Nephron progenitor cell (in vitro differentiated cells): ENCODE data around the gene LCP1.

ENCODE experiments used
- DNase-seq: peaks from one replicate; pipeline ENCODE4 v3.0.0; 2021
- H3K27ac Mint-ChIP-seq: 2 replicates; pipeline ENCODE4 v1.8.0; 2021; ENCODE audit warnings: mild to moderate bottlenecking, moderate library complexity, mixed read lengths
- H3K27me3 Mint-ChIP-seq: 2 replicates; pipeline ENCODE4 v1.8.0; 2021; ENCODE audit warnings: mild to moderate bottlenecking, low read depth, mixed read lengths; ENCODE audit not compliant: poor library complexity
- H3K36me3 Mint-ChIP-seq: 2 replicates; pipeline ENCODE4 v1.8.0; 2021; ENCODE audit warnings: low read depth, mixed read lengths
- H3K4me1 Mint-ChIP-seq: 2 replicates; pipeline ENCODE4 v1.8.0; 2021; ENCODE audit warnings: mixed read lengths
- H3K4me3 Mint-ChIP-seq: 2 replicates; pipeline ENCODE4 v1.8.0; 2021; ENCODE audit warnings: mild to moderate bottlenecking, moderate library complexity, mixed read lengths
- H3K9me3 Mint-ChIP-seq: 2 replicates; pipeline ENCODE4 v1.8.0; 2021; ENCODE audit warnings: mild to moderate bottlenecking, moderate library complexity, mixed read lengths
- TF ChIP-seq, protein P1 (sequence below): fragments of 200-600 bp; sonication (generic); IDR thresholded peaks from 2 replicates; pipeline ENCODE4 v1.5.0; 2021; ENCODE audit warnings: antibody characterized with exemption

LCP1 gene

DNA sequence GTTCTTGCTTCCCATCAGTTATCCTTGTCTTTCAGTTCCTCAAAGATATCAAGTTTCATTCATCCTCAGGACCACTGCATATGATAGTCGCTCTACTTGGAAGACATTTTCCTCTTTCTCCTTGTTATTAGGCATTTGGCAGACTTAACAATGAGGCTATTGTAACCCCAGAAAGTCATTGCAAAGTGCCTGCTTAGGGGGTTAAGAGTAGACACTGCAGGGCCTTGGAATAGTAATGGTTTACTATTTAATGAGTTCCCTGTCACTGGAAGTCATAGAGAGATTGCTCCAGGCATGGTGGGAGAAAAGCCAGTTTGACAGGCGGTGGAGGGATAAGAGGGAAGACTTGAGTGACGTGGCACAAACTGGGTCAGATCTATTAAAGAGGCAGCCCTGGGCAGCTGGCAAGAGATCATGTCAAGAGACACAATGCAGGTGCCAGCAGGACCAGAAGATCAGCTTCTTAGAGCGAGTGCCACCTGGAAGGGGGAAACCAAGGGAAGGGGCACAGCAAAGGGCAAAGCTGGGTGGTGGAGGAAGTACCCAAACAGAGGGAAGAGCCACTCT lies 60.3 kb downstream of the LCP1 start:
- no peak for DNase-seq
- Mint-ChIP-seq H3K36me3 (no peaks in the 10 kb centered on the region), H3K4me1 (peaks cover 13% of the 10 kb centered on the region), H3K27ac (no peak overlapping the region), H3K4me3 (no peak overlapping the region), H3K9me3 (no peaks in the 10 kb centered on the region), H3K27me3 (peaks cover 3% of the 10 kb centered on the region)
- TF ChIP-seq, protein P1, sequence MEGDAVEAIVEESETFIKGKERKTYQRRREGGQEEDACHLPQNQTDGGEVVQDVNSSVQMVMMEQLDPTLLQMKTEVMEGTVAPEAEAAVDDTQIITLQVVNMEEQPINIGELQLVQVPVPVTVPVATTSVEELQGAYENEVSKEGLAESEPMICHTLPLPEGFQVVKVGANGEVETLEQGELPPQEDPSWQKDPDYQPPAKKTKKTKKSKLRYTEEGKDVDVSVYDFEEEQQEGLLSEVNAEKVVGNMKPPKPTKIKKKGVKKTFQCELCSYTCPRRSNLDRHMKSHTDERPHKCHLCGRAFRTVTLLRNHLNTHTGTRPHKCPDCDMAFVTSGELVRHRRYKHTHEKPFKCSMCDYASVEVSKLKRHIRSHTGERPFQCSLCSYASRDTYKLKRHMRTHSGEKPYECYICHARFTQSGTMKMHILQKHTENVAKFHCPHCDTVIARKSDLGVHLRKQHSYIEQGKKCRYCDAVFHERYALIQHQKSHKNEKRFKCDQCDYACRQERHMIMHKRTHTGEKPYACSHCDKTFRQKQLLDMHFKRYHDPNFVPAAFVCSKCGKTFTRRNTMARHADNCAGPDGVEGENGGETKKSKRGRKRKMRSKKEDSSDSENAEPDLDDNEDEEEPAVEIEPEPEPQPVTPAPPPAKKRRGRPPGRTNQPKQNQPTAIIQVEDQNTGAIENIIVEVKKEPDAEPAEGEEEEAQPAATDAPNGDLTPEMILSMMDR: no peak

DNA sequence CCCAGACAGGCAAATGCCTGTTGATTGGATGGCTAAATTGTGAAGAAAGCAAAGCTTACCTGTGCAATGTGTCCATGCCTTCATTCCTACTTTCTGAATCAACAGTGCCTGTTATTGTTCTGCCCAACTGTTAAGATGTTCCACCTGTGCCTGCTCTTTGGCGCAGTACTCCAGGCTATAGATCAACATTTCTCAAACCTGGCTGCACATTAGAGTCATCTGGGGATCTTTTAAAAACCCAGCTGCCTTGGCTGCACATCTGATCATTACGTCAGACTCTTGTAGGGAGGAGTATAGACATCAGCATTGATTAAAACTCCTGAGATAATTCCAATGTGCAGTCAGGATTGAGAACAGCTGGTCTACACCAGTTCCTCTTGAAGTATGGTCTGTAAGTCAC lies 60.9 kb downstream of the LCP1 start:
- no peak for DNase-seq
- no peak overlapping the region for H3K27ac Mint-ChIP-seq
- peaks cover 11% of the 10 kb centered on the region for H3K4me1 Mint-ChIP-seq
- no peak overlapping the region for H3K4me3 Mint-ChIP-seq
- no peaks in the 10 kb centered on the region for H3K36me3 Mint-ChIP-seq
- TF ChIP-seq, protein P1: no peak
- peaks cover 3% of the 10 kb centered on the region for H3K27me3 Mint-ChIP-seq
- H3K9me3 Mint-ChIP-seq: no peaks in the 10 kb centered on the region

DNA sequence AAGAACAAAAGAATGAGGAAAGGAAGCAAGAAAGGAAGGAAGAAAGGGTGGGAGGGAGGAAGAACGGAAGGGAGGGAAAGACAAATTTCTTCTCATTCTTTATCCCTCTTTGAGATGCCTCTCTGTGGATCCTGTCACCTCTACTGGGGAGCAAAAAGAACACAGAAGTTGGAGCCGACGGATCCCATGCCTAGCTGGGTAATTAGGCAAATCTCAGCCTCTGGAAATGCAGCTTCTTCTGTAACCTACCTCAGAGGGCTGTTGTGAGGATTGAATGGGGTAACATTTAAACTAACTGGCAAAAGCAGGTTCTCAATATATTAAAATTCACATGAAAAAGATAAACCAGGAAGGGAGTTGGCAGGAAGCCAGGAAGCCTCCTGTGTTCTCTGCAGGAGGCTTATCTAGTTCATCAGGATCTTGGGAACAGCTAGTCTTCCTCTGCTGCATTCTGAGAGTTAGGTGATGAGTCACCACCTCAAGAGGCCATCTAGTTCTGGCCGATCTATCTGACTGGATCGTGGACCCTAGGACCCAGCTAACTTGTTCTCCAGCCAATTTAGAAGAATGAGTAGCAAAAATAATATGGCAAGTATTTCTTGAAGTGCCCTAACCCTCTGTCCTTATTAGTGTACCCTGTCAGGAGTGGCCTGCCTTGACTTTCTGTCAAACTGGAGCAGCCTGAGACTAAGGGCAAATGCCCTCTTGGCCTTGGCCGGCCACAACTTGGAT lies 61.9 kb downstream of the LCP1 start:
- TF ChIP-seq, protein P1: no peak
- no peak for DNase-seq
- Mint-ChIP-seq H3K4me1 (peaks cover 3% of the 10 kb centered on the region), H3K9me3 (no peaks in the 10 kb centered on the region), H3K36me3 (no peaks in the 10 kb centered on the region), H3K27ac (no peak overlapping the region), H3K27me3 (peaks cover 5% of the 10 kb centered on the region), H3K4me3 (no peak overlapping the region)

DNA sequence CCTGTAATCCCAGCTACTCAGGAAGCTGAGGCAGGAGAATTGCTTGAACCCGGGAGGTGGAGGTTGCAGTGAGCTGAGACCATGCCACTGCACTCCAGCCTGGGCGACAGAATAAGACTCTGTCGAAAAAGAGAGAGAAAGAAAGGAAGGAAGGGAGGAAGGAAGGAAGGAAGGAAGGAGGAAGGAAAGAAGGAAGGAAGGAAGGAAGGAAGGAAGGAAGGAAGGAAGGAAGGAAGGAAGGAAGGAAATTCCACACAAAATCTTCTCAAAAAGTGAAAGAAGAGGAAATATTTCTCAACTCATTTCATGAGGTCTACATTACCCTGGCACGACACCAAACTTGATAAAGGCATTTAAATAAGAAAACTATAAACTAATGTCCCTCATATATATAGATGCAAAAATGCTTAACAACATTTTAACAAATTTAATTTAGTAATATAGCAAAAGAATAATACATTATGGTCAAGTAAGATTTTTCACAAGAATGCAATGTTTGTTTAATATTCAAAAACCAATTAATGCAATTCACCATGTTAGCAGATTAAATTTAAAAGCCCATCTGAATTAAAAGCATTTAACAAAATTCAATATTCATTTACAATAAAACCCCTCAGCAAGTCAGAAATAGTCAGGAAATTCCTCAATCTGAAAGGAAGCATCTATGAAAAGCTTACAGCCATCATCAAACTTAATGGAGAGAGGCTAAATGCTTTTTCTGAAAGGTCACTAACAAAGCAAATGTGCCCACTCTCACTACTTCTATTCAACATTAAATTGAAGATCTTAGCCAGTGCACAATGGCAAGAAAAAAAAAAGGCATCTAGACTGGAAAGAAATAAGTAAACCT lies 65.1 kb downstream of the LCP1 start:
- Mint-ChIP-seq H3K27ac (no peak overlapping the region), H3K4me3 (no peak overlapping the region), H3K36me3 (no peaks in the 10 kb centered on the region), H3K27me3 (peaks cover 5% of the 10 kb centered on the region), H3K9me3 (no peaks in the 10 kb centered on the region), H3K4me1 (no peaks in the 10 kb centered on the region)
- no peak for DNase-seq
- TF ChIP-seq, protein P1: no peak

DNA sequence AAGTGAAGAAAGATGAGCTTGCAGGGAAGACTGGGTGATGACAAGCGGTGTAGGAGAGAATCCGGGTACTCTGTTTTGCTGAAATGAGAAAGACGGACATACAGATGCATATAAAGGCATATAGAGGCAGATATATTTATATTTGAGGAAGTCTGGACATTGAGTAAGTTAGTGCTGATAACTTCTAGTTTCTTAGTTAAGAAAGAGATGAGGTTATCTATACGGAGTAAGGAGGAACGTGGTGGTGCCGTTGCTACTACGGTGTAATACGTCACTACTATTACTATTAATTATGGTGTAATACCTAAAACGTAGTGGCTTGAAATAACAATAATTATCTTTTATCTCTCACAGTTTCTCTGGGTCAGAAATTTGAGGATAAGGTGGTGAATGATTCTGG lies 67.4 kb downstream of the LCP1 start:
- Mint-ChIP-seq H3K36me3 (no peaks in the 10 kb centered on the region), H3K4me1 (peaks cover under 1% of the 10 kb centered on the region), H3K27ac (no peak overlapping the region), H3K4me3 (no peak overlapping the region), H3K9me3 (no peaks in the 10 kb centered on the region), H3K27me3 (peaks cover 5% of the 10 kb centered on the region)
- DNase-seq: no peak
- TF ChIP-seq, protein P1: no peak
